ENCODE data around the gene CDC123.
"Not testable (repeated sequence)": the region's sequence is repeated elsewhere in the genome, so short reads cannot be mapped to it uniquely, and the experiment has no call there.

The CDC123 gene

GRCh38 chr10:12237265-12238220 is 41.6 kb downstream of the CDC123 start:
- DNase-seq = no peak

- no peak for DNase-seq
These were observed 42.8 kb downstream of the CDC123 start for GRCh38 chr10:12238821-12239220.

GRCh38 chr10:12241810-12242529 is 46.0 kb downstream of the CDC123 start:
- no peak for DNase-seq

- no peak for DNase-seq
These were observed 48.1 kb downstream of the CDC123 start for GRCh38 chr10:12243864-12244620.

- DNase-seq = no peak
These were observed 54.2 kb downstream of the CDC123 start for GRCh38 chr10:12250181-12250580.

GRCh38 chr10:12250702-12251101 is 54.7 kb downstream of the CDC123 start:
- DNase-seq = not testable (repeated sequence)

GRCh38 chr10:12251581-12251980 is 55.6 kb downstream of the CDC123 start:
- DNase-seq = no peak

GRCh38 chr10:12252882-12253546 is 57.0 kb downstream of the CDC123 start:
- no peak for DNase-seq

- no peak for DNase-seq
These were observed 59.1 kb downstream of the CDC123 start for GRCh38 chr10:12255048-12255447.

- DNase-seq = no peak
These were observed 64.0 kb downstream of the CDC123 start for GRCh38 chr10:12259988-12260387.

GRCh38 chr10:12262278-12262981 is 66.4 kb downstream of the CDC123 start:
- no peak for DNase-seq

- DNase-seq = peak; percentile 86
These were observed 68.4 kb downstream of the CDC123 start for GRCh38 chr10:12264204-12264940.

- DNase-seq = no peak
These were observed 73.1 kb downstream of the CDC123 start for GRCh38 chr10:12269056-12269455.

- DNase-seq = no peak
These were observed 75.2 kb downstream of the CDC123 start for GRCh38 chr10:12271210-12271540.

- DNase-seq = not testable (repeated sequence)
These were observed 81.9 kb downstream of the CDC123 start for GRCh38 chr10:12277862-12278261.

- DNase-seq = no peak
These were observed 83.3 kb downstream of the CDC123 start for GRCh38 chr10:12279281-12279680.

- no peak for DNase-seq
These were observed 91.8 kb downstream of the CDC123 start for GRCh38 chr10:12287772-12288171.

GRCh38 chr10:12297784-12298183 is 101.8 kb downstream of the CDC123 start:
- not testable (repeated sequence) for DNase-seq

GRCh38 chr10:12299222-12299965 is 103.4 kb downstream of the CDC123 start:
- DNase-seq = no peak

Measured in NCI-H2171 treated with DMSO at 0.1 percent for 48 hours (cell line).